HepG2 (cell line): ENCODE data around the gene AUH. TPM values are rescaled to one million over a fixed set of nuclear protein-coding genes. Genes with fewer than 3 reads are reported as not detected.
A peak's percentile ranks its signal among the peaks of the same experiment; 100 is the strongest.

Source experiments
- AHDC1 ChIP-seq: sonication (generic); formaldehyde crosslinking; IDR thresholded peaks from 2 replicates; pipeline ENCODE4 v1.5.1; 2020; ENCODE audit warnings: mild to moderate bottlenecking, missing genetic modification reagents, borderline replicate concordance
- BRCA1 ChIP-seq: sonication (generic); formaldehyde crosslinking; IDR thresholded peaks from 2 replicates; pipeline ENCODE4 v1.4.0; 2020; ENCODE audit warnings: missing genetic modification reagents
- GFI1 ChIP-seq: sonication (generic); formaldehyde crosslinking; IDR thresholded peaks from 2 replicates; pipeline ENCODE4 v1.5.0; 2020; ENCODE audit warnings: missing genetic modification reagents, mild to moderate bottlenecking, borderline replicate concordance
- HINFP ChIP-seq: sonication (generic); formaldehyde crosslinking; IDR thresholded peaks from 2 replicates; pipeline ENCODE4 v1.4.0; 2020; ENCODE audit warnings: low read depth, mild to moderate bottlenecking, missing genetic modification reagents
- HMGXB3 ChIP-seq: sonication (generic); formaldehyde crosslinking; IDR thresholded peaks from 2 replicates; pipeline ENCODE4 v1.4.0; 2020; ENCODE audit warnings: missing genetic modification reagents, borderline replicate concordance
- HNF4G ChIP-seq, 2 experiments: sonication (generic) in 1 of 2; formaldehyde crosslinking in 1 of 2; IDR thresholded peaks; 2 replicates each; pipeline versions ENCODE4 v1.4.0 to v1.6.1; 2011 to 2020; ENCODE audit warnings: borderline replicate concordance in 2 of 2, low read depth in 2 of 2, mild to moderate bottlenecking in 2 of 2, low read length in 1 of 2, missing genetic modification reagents in 1 of 2, moderate library complexity in 1 of 2
- JUND ChIP-seq: sonication (generic); formaldehyde crosslinking; IDR thresholded peaks from 2 replicates; pipeline ENCODE4 v1.8.0; 2022; ENCODE audit warnings: mild to moderate bottlenecking, missing genetic modification reagents
- MED1 ChIP-seq: sonication (generic); formaldehyde crosslinking; IDR thresholded peaks from 2 replicates; pipeline ENCODE4 v1.4.0; 2020; ENCODE audit warnings: missing genetic modification reagents
- REXO4 ChIP-seq: sonication (generic); formaldehyde crosslinking; IDR thresholded peaks from 2 replicates; pipeline ENCODE4 v1.8.0; 2022; ENCODE audit warnings: missing genetic modification reagents, mild to moderate bottlenecking, borderline replicate concordance
- SKIL ChIP-seq: sonication (generic); formaldehyde crosslinking; IDR thresholded peaks from 2 replicates; pipeline ENCODE4 v1.8.0; 2022; ENCODE audit warnings: missing genetic modification reagents, mild to moderate bottlenecking, moderate library complexity, borderline replicate concordance
- THAP11 ChIP-seq: IDR thresholded peaks from 2 replicates; pipeline ENCODE4 v1.6.1; 2016; ENCODE audit warnings: missing biosample characterization, missing genetic modification reagents
- ZNF138 ChIP-seq: sonication (generic); formaldehyde crosslinking; IDR thresholded peaks from 2 replicates; pipeline ENCODE4 v1.5.0; 2020; ENCODE audit warnings: mild to moderate bottlenecking, low read depth, missing genetic modification reagents
- ZNF251 ChIP-seq: sonication (generic); formaldehyde crosslinking; IDR thresholded peaks from 2 replicates; pipeline ENCODE4 v1.9.0; 2021; ENCODE audit warnings: mild to moderate bottlenecking, missing genetic modification reagents
- ZNF614 ChIP-seq: IDR thresholded peaks from 2 replicates; pipeline ENCODE4 v1.6.1; 2018; ENCODE audit warnings: missing biosample characterization, missing genetic modification reagents, inconsistent platforms, borderline replicate concordance
- polyA plus RNA-seq, 8 experiments: library from polyadenylated mRNA; depleted of rRNA in 3 of 8; stranded (reverse) in 7 of 8; unstranded in 1 of 8; fragments of >200 nt; fragmentation: Illumina TruSeq in 4 of 8; extraction: Trizol in 4 of 8; gene quantifications; 2 replicates each; pipeline versions ENCODE4 v1.2.1 to v1.2.3, GENCODE V29; 2011 to 2016; ENCODE audit warnings: low read depth in 4 of 8, missing spikeins in 1 of 8, mixed read lengths in 1 of 8; ENCODE audit not compliant: insufficient read depth in 1 of 8
- total RNA-seq, 5 experiments: library from RNA; depleted of rRNA; stranded (reverse); fragments of >200 nt; fragmentation: Illumina TruSeq; extraction: Trizol; gene quantifications; 2 replicates each; pipeline ENCODE4 v1.2.3, GENCODE V29; 2016; ENCODE audit warnings: low read depth in 1 of 5

The AUH gene
- total and polyA plus RNA-seq, 2 of the 13 experiments (the other 11 are each of a cell fraction or from before 2014, with no cell fraction given) = 25.8 to 31.9 TPM

- TF ChIP-seq AHDC1 (CRISPR knock-in tag) (no peak), SKIL (CRISPR knock-in tag) (no peak), HNF4G (IDR thresholded peaks at IDR 0.05; ENCODE audit: borderline replicate concordance, low read depth, low read length) (no peak), HNF4G (CRISPR knock-in tag; IDR thresholded peaks at IDR 0.05; ENCODE audit: borderline replicate concordance, low read depth) (no peak), MED1 (CRISPR knock-in tag) (peak; percentile 18; the same call in 1 of the 2 replicates), HMGXB3 (CRISPR knock-in tag) (no peak), HINFP (CRISPR knock-in tag) (no peak), GFI1 (0 out of 2 replicates have a peak, but pooled peaks have one; percentile 37), ZNF138 (no peak), REXO4 (no peak), ZNF614 (CRISPR knock-in tag) (0 out of 2 replicates have a peak, but pooled peaks have one; percentile 13), JUND (CRISPR knock-in tag) (no peak), BRCA1 (CRISPR knock-in tag) (no peak), THAP11 (CRISPR knock-in tag) (0 out of 2 replicates have a peak, but pooled peaks have one; percentile 11), ZNF251 (CRISPR knock-in tag) (no peak)
Measured at GRCh38 chr9:91192381-91193086, 169.2 kb downstream of the AUH start (continued).
